MM.1S (cell line): ENCODE results near the gene CX3CL1.

Experiments used
- DNase-seq: peaks from one replicate; pipeline ENCODE4 v3.0.0-alpha.2; 2015
- H2AFZ ChIP-seq: fragments of 300-600 bp; sonication (generic); 2 replicates; pipeline ENCODE4 v1.6.0; 2016; ENCODE audit warnings: antibody characterized with exemption, low read length
- H3F3A ChIP-seq: fragments of 300-600 bp; sonication (generic); 2 replicates; pipeline ENCODE4 v1.6.1; 2016; ENCODE audit warnings: mild to moderate bottlenecking, antibody characterized with exemption, low read length, moderate library complexity, mixed read lengths; ENCODE audit not compliant: insufficient read depth
- H3K27ac ChIP-seq: fragments of 300-600 bp; sonication (generic); 2 replicates; pipeline ENCODE4 v1.5.1; 2016; ENCODE audit warnings: mild to moderate bottlenecking, low read length
- H3K27me3 ChIP-seq: fragments of 300-600 bp; sonication (generic); replicated peaks from 2 replicates; pipeline ENCODE4 v1.6.0; 2016; ENCODE audit warnings: low read length; ENCODE audit not compliant: insufficient read depth
- H3K36me3 ChIP-seq: fragments of 300-600 bp; sonication (generic); replicated peaks from 2 replicates; pipeline ENCODE4 v1.6.1; 2016; ENCODE audit warnings: mild to moderate bottlenecking, low read length, mixed read lengths; ENCODE audit not compliant: insufficient read depth
- H3K4me1 ChIP-seq: fragments of 300-600 bp; sonication (generic); 2 replicates; pipeline ENCODE4 v1.6.1; 2016; ENCODE audit warnings: low read length, mixed read lengths
- H3K4me2 ChIP-seq: fragments of 300-600 bp; sonication (generic); 2 replicates; pipeline ENCODE4 v1.6.0; 2016; ENCODE audit warnings: low read depth, low read length
- H3K4me3 ChIP-seq: fragments of 300-600 bp; sonication (generic); 2 replicates; pipeline ENCODE4 v1.5.1; 2016; ENCODE audit warnings: low read length, mixed read lengths
- H3K79me2 ChIP-seq: fragments of 300-600 bp; sonication (generic); 2 replicates; pipeline ENCODE4 v1.6.1; 2016; ENCODE audit warnings: mixed run types, low read length, mixed read lengths
- H3K9ac ChIP-seq: fragments of 300-600 bp; sonication (generic); 2 replicates; pipeline ENCODE4 v1.6.1; 2016; ENCODE audit warnings: low read length, mixed read lengths
- H3K9me2 ChIP-seq: fragments of 300-600 bp; sonication (generic); replicated peaks from 2 replicates; pipeline ENCODE4 v1.6.1; 2016; ENCODE audit warnings: mild to moderate bottlenecking, low read length, mixed read lengths; ENCODE audit not compliant: insufficient read depth
- H3K9me3 ChIP-seq: fragments of 300-600 bp; sonication (generic); replicated peaks from 2 replicates; pipeline ENCODE4 v1.6.1; 2016; ENCODE audit warnings: mild to moderate bottlenecking, low read length, mixed read lengths; ENCODE audit not compliant: insufficient read depth
- H4K20me1 ChIP-seq: fragments of 300-600 bp; sonication (generic); 2 replicates; pipeline ENCODE4 v1.6.1; 2016; ENCODE audit warnings: mild to moderate bottlenecking, low read length, moderate library complexity, mixed read lengths; ENCODE audit not compliant: insufficient read depth
- EZH2 ChIP-seq: fragments of 300-600 bp; sonication (generic); optimal IDR thresholded peaks from 2 replicates; pipeline ENCODE3; 2017; ENCODE audit warnings: low read depth, mild to moderate bottlenecking, antibody characterized with exemption, low read length, mixed read lengths
- EZH2phosphoT487 ChIP-seq: fragments of 300-600 bp; sonication (generic); IDR thresholded peaks from 2 replicates; pipeline ENCODE4 v1.6.1; 2018; ENCODE audit warnings: antibody characterized with exemption, low read length
- TF ChIP-seq, protein P1 (sequence below): fragments of 300-600 bp; sonication (generic); IDR thresholded peaks from 2 replicates; pipeline ENCODE4 v1.5.1; 2016; ENCODE audit warnings: antibody characterized with exemption, low read length, mixed read lengths

CX3CL1 gene

DNA sequence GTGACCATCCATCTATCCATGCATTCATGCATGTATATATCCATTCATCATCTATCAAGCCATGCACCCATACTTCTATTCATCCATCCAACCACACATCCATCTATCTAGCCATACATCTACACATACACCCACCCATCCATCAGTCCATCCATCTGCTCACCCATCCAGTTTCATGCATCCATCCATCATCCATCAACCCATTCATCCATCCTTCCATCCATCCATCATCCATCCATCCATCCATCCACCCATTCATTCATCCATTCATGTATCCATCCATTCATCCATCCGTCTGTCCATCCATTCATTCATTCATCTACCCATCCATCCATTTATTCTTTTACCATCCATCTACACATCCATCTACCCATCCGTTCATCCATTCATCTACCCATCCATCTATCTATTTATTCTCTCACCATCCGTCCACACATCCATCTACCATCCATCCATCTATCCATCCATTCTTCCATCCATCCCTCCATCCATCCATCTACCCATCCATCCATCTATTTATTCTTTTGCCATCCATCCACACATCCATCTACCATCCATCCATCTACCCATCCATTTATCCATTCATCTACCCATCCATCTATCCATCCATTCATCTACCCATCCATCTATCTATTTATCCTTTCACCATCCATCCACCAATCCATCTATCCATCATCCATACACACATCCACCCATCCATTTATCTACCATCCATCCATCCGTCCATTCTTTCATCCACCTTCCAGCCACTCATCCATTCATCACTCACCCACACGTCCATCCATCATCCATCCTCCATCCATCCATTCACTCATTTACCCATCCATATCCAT lies 35.4 kb downstream of the CX3CL1 start:
- Histone ChIP-seq H4K20me1 (no peaks in the 10 kb centered on the region), H3F3A (no peaks in the 10 kb centered on the region), H3K27me3 (peaks cover 23% of the 10 kb centered on the region; the same call in 1 of the 2 replicates), H3K4me3 (no peak overlapping the region), H3K9me3 (no peaks in the 10 kb centered on the region), H3K4me2 (no peak overlapping the region), H3K9me2 (no peaks in the 10 kb centered on the region), H3K79me2 (no peaks in the 10 kb centered on the region), H3K9ac (no peak overlapping the region), H3K27ac (no peak overlapping the region), H3K4me1 (no peaks in the 10 kb centered on the region), H2AFZ (no peak overlapping the region), H3K36me3 (no peaks in the 10 kb centered on the region)
- TF ChIP-seq, protein P1, sequence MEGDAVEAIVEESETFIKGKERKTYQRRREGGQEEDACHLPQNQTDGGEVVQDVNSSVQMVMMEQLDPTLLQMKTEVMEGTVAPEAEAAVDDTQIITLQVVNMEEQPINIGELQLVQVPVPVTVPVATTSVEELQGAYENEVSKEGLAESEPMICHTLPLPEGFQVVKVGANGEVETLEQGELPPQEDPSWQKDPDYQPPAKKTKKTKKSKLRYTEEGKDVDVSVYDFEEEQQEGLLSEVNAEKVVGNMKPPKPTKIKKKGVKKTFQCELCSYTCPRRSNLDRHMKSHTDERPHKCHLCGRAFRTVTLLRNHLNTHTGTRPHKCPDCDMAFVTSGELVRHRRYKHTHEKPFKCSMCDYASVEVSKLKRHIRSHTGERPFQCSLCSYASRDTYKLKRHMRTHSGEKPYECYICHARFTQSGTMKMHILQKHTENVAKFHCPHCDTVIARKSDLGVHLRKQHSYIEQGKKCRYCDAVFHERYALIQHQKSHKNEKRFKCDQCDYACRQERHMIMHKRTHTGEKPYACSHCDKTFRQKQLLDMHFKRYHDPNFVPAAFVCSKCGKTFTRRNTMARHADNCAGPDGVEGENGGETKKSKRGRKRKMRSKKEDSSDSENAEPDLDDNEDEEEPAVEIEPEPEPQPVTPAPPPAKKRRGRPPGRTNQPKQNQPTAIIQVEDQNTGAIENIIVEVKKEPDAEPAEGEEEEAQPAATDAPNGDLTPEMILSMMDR: no peak
- TF ChIP-seq EZH2 (no peak), EZH2phosphoT487 (no peak)
- no peak for DNase-seq

DNA sequence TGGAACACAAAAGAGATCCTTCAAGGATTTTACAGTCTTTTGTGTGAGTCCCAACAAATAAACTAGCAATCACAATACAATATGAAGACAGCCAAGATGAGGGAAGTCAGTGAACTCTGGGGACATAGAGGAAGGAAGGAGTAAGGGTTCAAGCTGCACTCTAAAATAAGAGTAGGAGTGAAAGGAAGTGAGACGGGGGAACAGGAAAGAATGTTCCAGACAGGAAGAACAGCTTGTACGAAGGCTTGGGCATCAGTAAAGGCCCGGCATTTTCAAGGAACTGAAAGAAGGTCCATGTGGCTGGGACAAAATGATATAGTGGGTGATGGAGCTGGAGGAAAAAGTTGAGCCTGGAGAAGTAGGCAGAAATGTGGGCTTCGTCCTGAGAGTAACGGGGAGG lies 36.8 kb downstream of the CX3CL1 start:
- no peaks in the 10 kb centered on the region for H3K79me2 ChIP-seq
- TF ChIP-seq EZH2phosphoT487 (no peak), EZH2 (no peak)
- TF ChIP-seq, protein P1: no peak
- H3K9me2 ChIP-seq: no peaks in the 10 kb centered on the region
- no peak overlapping the region for H3K27ac ChIP-seq
- H3K9me3 ChIP-seq: no peaks in the 10 kb centered on the region
- no peak overlapping the region for H3K4me2 ChIP-seq
- no peaks in the 10 kb centered on the region for H4K20me1 ChIP-seq
- H3K9ac ChIP-seq: no peak overlapping the region
- no peaks in the 10 kb centered on the region for H3K4me1 ChIP-seq
- H3K27me3 ChIP-seq: peaks cover 34% of the 10 kb centered on the region; the same call in 1 of the 2 replicates
- H3K36me3 ChIP-seq: no peaks in the 10 kb centered on the region
- no peak overlapping the region for H2AFZ ChIP-seq
- no peak overlapping the region for H3K4me3 ChIP-seq
- DNase-seq: no peak
- H3F3A ChIP-seq: no peaks in the 10 kb centered on the region

DNA sequence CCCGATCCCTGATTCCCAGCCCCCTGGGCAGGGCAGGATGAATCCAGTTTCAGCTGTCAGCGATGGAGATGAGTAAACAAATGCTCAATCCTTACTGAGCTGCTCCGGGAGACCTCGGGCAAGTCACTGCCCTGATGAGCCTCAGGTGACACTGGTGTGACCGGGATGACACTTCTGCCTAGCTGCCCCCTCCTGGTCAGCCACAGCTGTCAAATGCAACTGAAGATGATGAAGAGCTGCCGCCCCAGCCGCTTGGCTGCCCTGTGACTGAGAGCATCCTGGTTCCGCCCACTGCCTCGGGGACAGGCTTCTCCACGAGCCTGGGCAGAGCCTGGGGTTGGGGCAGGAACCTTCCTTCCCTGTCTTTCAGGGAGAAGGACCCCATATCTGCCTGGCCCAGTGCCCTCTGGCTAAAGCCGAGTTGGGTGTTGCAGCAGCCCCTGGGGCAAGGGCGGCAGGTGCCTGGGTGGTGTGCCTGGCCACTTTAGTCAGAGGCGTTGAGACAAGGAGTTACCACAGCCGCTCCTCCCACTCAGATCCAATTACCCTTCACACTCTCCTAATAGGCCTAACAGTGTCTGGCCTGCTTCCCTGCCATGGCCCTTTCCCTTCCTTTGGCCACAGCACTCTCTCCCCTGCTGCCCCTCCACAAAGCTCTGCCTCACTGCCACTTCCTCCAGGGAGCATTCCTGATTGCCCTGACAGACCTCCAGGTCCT lies 37.7 kb downstream of the CX3CL1 start:
- H4K20me1 ChIP-seq: no peaks in the 10 kb centered on the region
- TF ChIP-seq EZH2phosphoT487: no peak
- TF ChIP-seq EZH2: no peak
- TF ChIP-seq, protein P1: no peak
- no peaks in the 10 kb centered on the region for H3K36me3 ChIP-seq
- H3K9me3 ChIP-seq: no peaks in the 10 kb centered on the region
- H3K27me3 ChIP-seq: peaks cover 30% of the 10 kb centered on the region; the same call in 1 of the 2 replicates
- no peaks in the 10 kb centered on the region for H3K79me2 ChIP-seq
- no peaks in the 10 kb centered on the region for H3K9me2 ChIP-seq
- H3K9ac ChIP-seq: no peak overlapping the region
- no peaks in the 10 kb centered on the region for H3F3A ChIP-seq
- H3K4me1 ChIP-seq: no peaks in the 10 kb centered on the region
- DNase-seq: no peak
- H3K4me2 ChIP-seq: no peak overlapping the region
- H2AFZ ChIP-seq: no peak overlapping the region
- H3K27ac ChIP-seq: no peak overlapping the region
- no peak overlapping the region for H3K4me3 ChIP-seq
